Raji (cell line): ENCODE data around the gene IDH3B.

Experiments used
- POLR2A ChIP-seq: IDR thresholded peaks from 2 replicates; pipeline ENCODE4 v1.6.1; 2011; ENCODE audit warnings: low read depth, low read length, control low read depth; ENCODE audit not compliant: insufficient read depth

The IDH3B gene

GRCh38 chr20:2652724-2653555 lies 11.1 kb downstream of the IDH3B start:
- no peak; the same call in 1 of the 2 replicates for TF ChIP-seq POLR2A

- peak; percentile 87 for TF ChIP-seq POLR2A
Observed at GRCh38 chr20:2651772-2652723, 12.0 kb downstream of the IDH3B start, which contains the start of gene NOP56. Gene NOP56 (plus strand): TSS chr20:2652632. CDS start chr20:2652661, 29 bp downstream.

- no peak for TF ChIP-seq POLR2A
Observed at GRCh38 chr20:2643708-2644107, 20.3 kb downstream of the IDH3B start.

GRCh38 chr20:2640899-2641298 lies 23.1 kb downstream of the IDH3B start:
- TF ChIP-seq POLR2A, result no peak

- no peak for TF ChIP-seq POLR2A
Observed at GRCh38 chr20:2640260-2640659, 23.8 kb downstream of the IDH3B start.

GRCh38 chr20:2637246-2637645 lies 26.8 kb downstream of the IDH3B start:
- no peak for TF ChIP-seq POLR2A

GRCh38 chr20:2633381-2633780 lies 30.6 kb downstream of the IDH3B start:
- no peak for TF ChIP-seq POLR2A

- no peak for TF ChIP-seq POLR2A
Observed at GRCh38 chr20:2631228-2631627, 32.8 kb downstream of the IDH3B start.

GRCh38 chr20:2626853-2627541 lies 37.0 kb downstream of the IDH3B start:
- no peak for TF ChIP-seq POLR2A

GRCh38 chr20:2625062-2625461 lies 39.0 kb downstream of the IDH3B start:
- no peak for TF ChIP-seq POLR2A

GRCh38 chr20:2624190-2624589 lies 39.8 kb downstream of the IDH3B start:
- no peak for TF ChIP-seq POLR2A

GRCh38 chr20:2619961-2620595 lies 43.9 kb downstream of the IDH3B start:
- no peak for TF ChIP-seq POLR2A

- no peak for TF ChIP-seq POLR2A
Observed at GRCh38 chr20:2619337-2619736, 44.7 kb downstream of the IDH3B start.

GRCh38 chr20:2618815-2619214 lies 45.2 kb downstream of the IDH3B start:
- TF ChIP-seq POLR2A, result no peak

GRCh38 chr20:2617099-2617714 lies 46.8 kb downstream of the IDH3B start:
- no peak for TF ChIP-seq POLR2A

GRCh38 chr20:2616634-2617033 lies 47.4 kb downstream of the IDH3B start:
- no peak for TF ChIP-seq POLR2A
